Karpas-422 (cell line): ENCODE measurements around the gene MYL12A. TPM values are rescaled to one million over a fixed set of nuclear protein-coding genes. Genes with fewer than 3 reads are reported as not detected.
A peak's percentile ranks its signal among the peaks of the same experiment; 100 is the strongest.

Source experiments
- DNase-seq: peaks from one replicate; pipeline ENCODE4 v3.0.0-alpha.2; 2015
- H2AFZ ChIP-seq: fragments of 200-600 bp; sonication (generic); 2 replicates; pipeline ENCODE4 v1.6.1; 2014; ENCODE audit warnings: antibody characterized with exemption, low read length, mixed read lengths
- H3K27ac ChIP-seq: fragments of 200-600 bp; sonication (generic); 2 replicates; pipeline ENCODE4 v1.5.1; 2014; ENCODE audit warnings: mild to moderate bottlenecking, low read length, moderate library complexity
- H3K27me3 ChIP-seq: fragments of 200-600 bp; sonication (generic); 2 replicates; pipeline ENCODE4 v1.6.1; 2014; ENCODE audit warnings: low read length, mixed read lengths
- H3K36me3 ChIP-seq: fragments of 200-600 bp; sonication (generic); 2 replicates; pipeline ENCODE4 v1.6.1; 2014; ENCODE audit warnings: low read length, mixed read lengths; ENCODE audit not compliant: insufficient read depth
- H3K4me1 ChIP-seq: fragments of 200-600 bp; sonication (generic); 2 replicates; pipeline ENCODE4 v1.6.1; 2014; ENCODE audit warnings: mild to moderate bottlenecking, low read length, mixed read lengths
- H3K4me2 ChIP-seq: fragments of 200-600 bp; sonication (generic); 2 replicates; pipeline ENCODE4 v1.6.1; 2014; ENCODE audit warnings: low read length, low read depth, mild to moderate bottlenecking; ENCODE audit not compliant: poor library complexity, severe bottlenecking
- H3K4me3 ChIP-seq: fragments of 200-600 bp; sonication (generic); 2 replicates; pipeline ENCODE4 v1.5.1; 2014; ENCODE audit warnings: mild to moderate bottlenecking, antibody characterized with exemption, low read length, mixed read lengths
- H3K79me2 ChIP-seq: fragments of 200-600 bp; sonication (generic); 2 replicates; pipeline ENCODE4 v1.6.1; 2014; ENCODE audit warnings: mild to moderate bottlenecking, low read length, mixed read lengths
- H3K9ac ChIP-seq: fragments of 200-600 bp; sonication (generic); 2 replicates; pipeline ENCODE4 v1.6.0; 2014; ENCODE audit warnings: low read length
- H3K9me2 ChIP-seq: fragments of 200-600 bp; sonication (generic), shearing (Covaris generic); replicated peaks from 2 replicates; pipeline ENCODE4 v1.6.0; 2014; ENCODE audit warnings: mild to moderate bottlenecking, low read length, moderate library complexity; ENCODE audit not compliant: insufficient read depth
- H3K9me3 ChIP-seq: fragments of 300-700, 200-600 bp; sonication (generic); 2 replicates; pipeline ENCODE4 v1.6.1; 2014; ENCODE audit warnings: low read length, mixed read lengths
- H4K20me1 ChIP-seq: fragments of 200-600 bp; sonication (generic); 2 replicates; pipeline ENCODE4 v1.6.1; 2014; ENCODE audit warnings: mild to moderate bottlenecking, antibody characterized with exemption, low read length, low read depth; ENCODE audit not compliant: insufficient read depth
- total RNA-seq: library from RNA; depleted of rRNA; stranded (reverse); fragments of >200 nt; shearing (Covaris generic); gene quantifications from 2 replicates; pipeline ENCODE4 v1.2.3, GENCODE V29; 2014; ENCODE audit warnings: low replicate concordance; rRNA removed

MYL12A gene
- total RNA-seq, 1 experiment from 2014 or later, result 482 TPM

DNA sequence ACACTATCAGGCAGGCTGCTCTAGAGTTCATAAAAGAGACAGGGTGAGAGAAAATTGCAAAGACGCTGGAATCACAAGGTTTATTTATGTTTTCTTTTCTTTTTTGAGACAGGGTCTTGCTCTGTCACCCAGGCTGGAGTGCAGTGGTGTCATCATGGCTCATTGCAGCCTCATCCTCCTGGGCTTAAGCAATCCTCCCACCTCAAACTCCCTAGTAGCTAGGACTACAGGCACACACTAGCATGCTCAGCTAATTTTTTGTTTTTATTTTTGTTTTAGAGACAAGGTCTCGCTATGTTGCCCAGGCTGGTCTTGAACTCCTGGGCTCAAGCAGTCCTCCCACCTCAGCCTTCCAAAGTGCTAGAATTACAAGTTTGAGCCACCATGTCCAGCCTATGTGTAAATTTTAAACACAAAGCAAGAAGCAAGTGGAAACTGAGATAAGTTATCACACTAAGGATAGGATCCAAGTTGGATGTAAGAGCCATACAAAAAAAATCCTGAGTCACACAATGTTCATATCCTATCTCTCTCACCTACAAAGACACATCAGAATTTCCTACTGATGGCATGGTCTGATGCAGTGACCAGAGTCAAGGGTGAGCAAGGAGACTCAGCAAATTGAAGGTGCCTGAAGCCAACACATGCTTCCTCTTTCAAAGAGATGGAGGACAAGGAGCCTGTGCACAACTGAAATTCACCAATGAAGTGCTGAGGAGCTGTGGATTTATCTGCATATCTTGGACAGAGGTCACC lies 45.8 kb downstream of the MYL12A start:
- Histone ChIP-seq H3K27ac (no peak overlapping the region), H3K4me2 (no peak overlapping the region), H3K36me3 (no peaks in the 10 kb centered on the region), H4K20me1 (no peaks in the 10 kb centered on the region), H3K4me3 (no peak overlapping the region), H3K9ac (no peak overlapping the region), H3K79me2 (no peaks in the 10 kb centered on the region), H3K27me3 (no peaks in the 10 kb centered on the region), H2AFZ (no peak overlapping the region), H3K9me3 (no peaks in the 10 kb centered on the region), H3K4me1 (peaks cover 15% of the 10 kb centered on the region), H3K9me2 (no peaks in the 10 kb centered on the region)
- DNase-seq, result no peak

DNA sequence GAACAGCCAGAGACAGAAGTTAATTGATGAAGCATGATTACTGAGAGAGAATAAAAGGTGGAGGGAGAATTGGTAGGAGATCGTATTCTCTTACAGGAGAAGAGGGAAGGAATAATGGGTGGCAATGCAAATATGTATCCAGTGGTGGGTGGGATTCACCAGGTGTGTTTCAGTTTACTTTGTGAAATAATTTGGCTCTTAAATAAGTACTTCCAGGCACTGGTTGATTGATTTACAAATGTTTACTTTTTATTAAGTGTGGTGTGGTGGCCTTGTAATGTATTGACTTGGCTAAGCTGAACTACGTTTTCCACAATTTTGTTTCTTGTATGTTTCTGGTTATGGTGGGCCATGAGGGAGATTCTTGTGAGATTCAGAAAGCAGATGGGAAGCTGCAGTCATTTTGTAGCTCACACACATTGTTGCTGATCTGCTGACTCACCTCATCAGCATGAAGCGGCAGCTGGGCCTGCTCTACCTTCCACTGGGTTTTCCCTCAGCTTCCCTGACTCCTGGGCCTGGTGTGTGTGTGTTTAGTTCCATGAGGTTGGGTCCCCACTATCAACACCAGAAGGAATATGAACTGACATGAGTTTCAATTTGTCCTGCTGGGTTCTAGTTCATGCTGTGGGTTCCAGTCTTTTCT lies 47.0 kb downstream of the MYL12A start:
- Histone ChIP-seq H2AFZ (no peak overlapping the region), H3K9me2 (no peaks in the 10 kb centered on the region), H3K4me2 (no peak overlapping the region), H3K9me3 (no peaks in the 10 kb centered on the region), H3K4me1 (peaks cover 15% of the 10 kb centered on the region), H3K79me2 (no peaks in the 10 kb centered on the region), H3K9ac (no peak overlapping the region), H4K20me1 (no peaks in the 10 kb centered on the region), H3K4me3 (no peak overlapping the region), H3K27me3 (0 out of 2 replicates have a peak, but pooled peaks cover 4% of the 10 kb centered on the region), H3K27ac (no peak overlapping the region), H3K36me3 (no peaks in the 10 kb centered on the region)
- no peak for DNase-seq

DNA sequence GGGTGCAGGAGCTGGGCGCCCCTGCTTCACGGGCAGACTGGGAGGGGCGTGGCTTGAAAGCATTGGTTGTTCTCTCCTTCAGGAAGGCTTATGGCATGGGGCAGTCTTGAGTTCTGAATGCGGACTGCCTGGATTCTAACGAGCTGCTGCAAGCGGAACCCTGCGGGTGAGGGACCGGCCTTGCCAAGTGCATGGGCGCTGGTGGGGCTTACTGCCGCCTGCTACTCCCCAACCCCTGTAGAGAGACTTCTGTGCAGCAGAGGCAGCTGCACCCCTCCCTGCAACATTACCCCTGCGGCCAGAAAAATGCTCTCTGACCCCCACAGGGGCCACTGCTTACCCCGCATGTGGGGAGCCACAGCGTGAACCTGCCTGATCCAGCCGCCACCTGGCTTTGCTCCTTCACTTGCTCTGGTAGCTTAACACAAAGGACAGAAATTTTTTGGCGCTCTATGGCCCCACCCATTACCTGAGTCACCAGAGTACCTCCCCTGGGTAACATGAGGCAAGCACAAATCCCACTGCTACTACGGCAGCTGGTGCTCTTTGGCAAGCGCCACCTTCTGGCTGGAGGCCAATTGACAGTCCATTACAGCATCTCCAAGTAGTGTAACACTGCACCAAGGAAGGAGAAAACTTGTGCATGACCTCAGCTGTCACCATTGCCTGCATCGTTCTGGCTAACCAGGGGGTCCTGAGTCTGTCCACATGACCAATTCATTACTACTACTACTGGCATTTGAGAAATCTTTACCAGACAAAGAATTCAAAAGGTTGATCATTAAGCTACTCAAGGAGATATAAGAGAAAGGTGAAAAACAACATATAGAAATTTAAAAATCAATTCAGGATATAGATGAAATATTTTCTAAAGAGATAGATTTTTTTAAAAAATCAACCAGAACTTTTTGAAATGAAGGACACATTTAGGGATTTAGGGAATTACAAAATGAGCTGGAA lies 49.7 kb downstream of the MYL12A start:
- H3K4me1 ChIP-seq, result peaks cover 15% of the 10 kb centered on the region
- 0 out of 2 replicates have a peak, but pooled peaks cover 4% of the 10 kb centered on the region for H3K27me3 ChIP-seq
- H2AFZ ChIP-seq, result peak overlapping the region; percentile 90
- H3K4me3 ChIP-seq, result peak overlapping the region; percentile 93
- H3K36me3 ChIP-seq, result no peaks in the 10 kb centered on the region
- no peaks in the 10 kb centered on the region for H3K79me2 ChIP-seq
- H3K27ac ChIP-seq, result 0 out of 2 replicates have a peak overlapping the region, but pooled peaks have one; percentile 29
- no peaks in the 10 kb centered on the region for H3K9me3 ChIP-seq
- peak overlapping the region; percentile 95 for H3K4me2 ChIP-seq
- peak; percentile 98 for DNase-seq
- H3K9me2 ChIP-seq, result no peaks in the 10 kb centered on the region
- H4K20me1 ChIP-seq, result no peaks in the 10 kb centered on the region
- H3K9ac ChIP-seq, result peak overlapping the region; percentile 91

DNA sequence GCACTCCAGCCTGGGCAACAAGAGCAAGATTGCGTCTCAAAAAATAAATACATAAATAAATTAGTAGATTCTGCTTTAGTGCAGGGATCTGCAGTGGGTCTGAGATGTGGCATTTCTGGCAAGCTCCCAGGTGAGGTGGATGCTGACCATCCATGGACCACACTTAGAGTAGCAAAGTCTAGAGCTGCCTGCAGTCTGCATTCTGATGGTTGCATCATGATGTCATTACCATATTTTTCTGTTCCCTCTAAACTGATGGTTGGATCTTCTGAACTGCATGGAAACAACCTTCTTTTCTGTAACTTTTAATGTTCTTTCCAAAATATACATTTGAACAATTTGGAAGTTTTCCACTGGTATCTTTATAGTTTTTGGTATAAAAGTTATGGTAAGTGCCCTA lies 57.2 kb downstream of the MYL12A start:
- Histone ChIP-seq H3K36me3 (no peaks in the 10 kb centered on the region), H3K9me3 (no peaks in the 10 kb centered on the region), H3K9me2 (no peaks in the 10 kb centered on the region), H3K4me2 (no peak overlapping the region), H3K27ac (no peak overlapping the region), H3K27me3 (no peaks in the 10 kb centered on the region), H4K20me1 (no peaks in the 10 kb centered on the region), H3K79me2 (no peaks in the 10 kb centered on the region), H3K9ac (no peak overlapping the region), H3K4me3 (no peak overlapping the region), H3K4me1 (no peaks in the 10 kb centered on the region), H2AFZ (no peak overlapping the region)
- DNase-seq, result no peak

DNA sequence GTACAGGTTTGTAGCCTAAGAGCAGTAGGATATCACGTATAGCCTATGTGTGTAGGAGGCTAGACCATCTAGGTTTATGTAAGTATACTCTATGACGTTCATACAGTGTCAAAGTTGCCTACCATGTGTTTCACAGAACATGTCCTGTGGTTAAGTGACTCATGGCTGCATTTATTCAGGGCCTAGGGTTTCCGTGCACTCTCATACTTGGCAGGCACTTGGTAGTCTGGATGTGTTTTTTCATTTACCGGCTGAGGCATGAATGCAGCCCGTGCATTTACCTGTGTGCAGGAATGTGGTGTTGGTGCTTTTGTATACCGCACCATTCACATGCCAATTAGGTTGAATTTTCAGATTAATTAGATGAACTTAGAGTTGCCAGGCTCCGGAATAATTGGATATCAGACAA lies 57.8 kb downstream of the MYL12A start:
- no peak for DNase-seq
- Histone ChIP-seq H3K9me2 (no peaks in the 10 kb centered on the region), H3K9ac (no peak overlapping the region), H4K20me1 (no peaks in the 10 kb centered on the region), H3K27ac (no peak overlapping the region), H3K79me2 (no peaks in the 10 kb centered on the region), H3K36me3 (no peaks in the 10 kb centered on the region), H2AFZ (peak overlapping the region; percentile 50; the same call in 1 of the 2 replicates), H3K4me1 (no peaks in the 10 kb centered on the region), H3K27me3 (no peaks in the 10 kb centered on the region), H3K4me2 (no peak overlapping the region), H3K4me3 (no peak overlapping the region), H3K9me3 (no peaks in the 10 kb centered on the region)

Other genes starting within 250 kb of the MYL12A start
- 8.5 and 13.7 TPM in 2 replicates for gene LPIN2, start 234.7 kb upstream of the MYL12A start, total RNA-seq
- 0.04 TPM in 1 of 2 replicates, not detected in the other for gene MYOM1, start 27.8 kb upstream of the MYL12A start, total RNA-seq
- gene MYL12B, start 14.3 kb downstream of the MYL12A start, total RNA-seq, result 124 and 254 TPM in 2 replicates
- gene TGIF1, start 202.4 kb downstream of the MYL12A start, total RNA-seq, result 82.6 and 110 TPM in 2 replicates